Coronary artery (tissue), 2 donors: ENCODE data around the gene NUDT22.
A peak's percentile ranks its signal among the peaks of the same experiment; 100 is the strongest.

Experiments
- DNase-seq: peaks from one replicate; pipeline ENCODE4 v3.0.0-alpha.2; 2017; ENCODE audit warnings: low spot score
- H3K27ac ChIP-seq, 2 donors: fragments of 200-600 bp; sonication (generic); one replicate each; pipeline ENCODE4 v1.5.1; 2016 to 2019
- H3K4me3 ChIP-seq: fragments of 200-600 bp; sonication (generic); 2 replicates; pipeline ENCODE4 v1.5.1; 2016; ENCODE audit warnings: mild to moderate bottlenecking, moderate library complexity
- CTCF ChIP-seq: fragments of 200-600 bp; sonication (generic); IDR thresholded peaks from one replicate; pipeline ENCODE4 v1.5.1; 2019; ENCODE audit warnings: antibody characterized with exemption

The NUDT22 gene

GRCh38 chr11:64206457-64207255 is 19.4 kb upstream of the NUDT22 start, which contains the start of gene FERMT3:
TSS of gene FERMT3 (plus strand) at chr11:64206721. CDS start at chr11:64207365, 644 bp downstream.
- no peak for TF ChIP-seq CTCF
- H3K27ac ChIP-seq, result peak within 1 kb of the TSS; percentile 49 to 88
- peak within 1 kb of the TSS; percentile 66 for H3K4me3 ChIP-seq
- no peak for DNase-seq

GRCh38 chr11:64207256-64208085 is 18.6 kb upstream of the NUDT22 start:
- peak overlapping the region; percentile 66 for H3K4me3 ChIP-seq
- peak; percentile 85 for DNase-seq
- TF ChIP-seq CTCF, result no peak

GRCh38 chr11:64208086-64208795 is 17.8 kb upstream of the NUDT22 start:
- H3K4me3 ChIP-seq, result peak overlapping the region; percentile 66
- DNase-seq, result no peak
- TF ChIP-seq CTCF, result no peak
- H3K27ac ChIP-seq, result peak overlapping the region; percentile 49 to 88

More at GRCh38 chr11:64207256-64208085, 18.6 kb upstream of the NUDT22 start:
- peak overlapping the region; percentile 49 to 88 for H3K27ac ChIP-seq

- peak overlapping the region; percentile 66 for H3K4me3 ChIP-seq
- TF ChIP-seq CTCF, result no peak
- DNase-seq, result no peak
- H3K27ac ChIP-seq, result peak overlapping the region in 1 of 2 donors; percentile 88
Observed at GRCh38 chr11:64208796-64209562, 17.1 kb upstream of the NUDT22 start.

- Histone ChIP-seq H3K4me3 (no peak overlapping the region), H3K27ac (no peak overlapping the region)
- no peak for TF ChIP-seq CTCF
- DNase-seq, result no peak
Observed at GRCh38 chr11:64209563-64209843, 16.6 kb upstream of the NUDT22 start.

- no peak for TF ChIP-seq CTCF
- no peak overlapping the region for H3K27ac ChIP-seq
- no peak overlapping the region for H3K4me3 ChIP-seq
- DNase-seq, result no peak
Observed at GRCh38 chr11:64210301-64211020, 15.6 kb upstream of the NUDT22 start.
